Upper lobe of left lung (tissue), 4 donors: ENCODE measurements around the gene DGKQ.

Source experiments
- CTCF ChIP-seq, 6 experiments: fragments of 450-650 bp in 4 of 6; fragments of 200-600 bp in 2 of 6; sonication (generic) in 2 of 6; IDR thresholded peaks; one replicate each; pipeline ENCODE4 v1.5.1; 2016 to 2019; ENCODE audit warnings: antibody characterized with exemption in 6 of 6
- POLR2AphosphoS5 ChIP-seq, 2 donors: sonication (generic); formaldehyde crosslinking; IDR thresholded peaks; one replicate each; pipeline ENCODE4 v1.5.1; 2017; ENCODE audit warnings: antibody characterized with exemption in 2 of 2

- no peak for TF ChIP-seq CTCF (IDR thresholded peaks at IDR 0.05)
- TF ChIP-seq POLR2AphosphoS5 (IDR thresholded peaks at IDR 0.05): no peak
Measured at GRCh38 chr4:998096-998691, 24.8 kb upstream of the DGKQ start.
